HG03175 (cell line): ENCODE data around the gene HEATR3.
"Not testable (repeated sequence)": the region's sequence is repeated elsewhere in the genome, so short reads cannot be mapped to it uniquely, and the experiment has no call there.

Experiments used
- ATAC-seq: cut with Tn5 transposase; IDR thresholded peaks from one replicate; pipeline ENCODE4 v1.9.1; 2021; ENCODE audit warnings: mild to moderate bottlenecking, moderate library complexity; ENCODE audit not compliant: unreplicated experiment

The HEATR3 gene

GRCh38 chr16:50096791-50097190 is 31.0 kb downstream of the HEATR3 start:
- ATAC-seq = no peak

- no peak for ATAC-seq
Measured at GRCh38 chr16:50099957-50100648, 34.3 kb downstream of the HEATR3 start.

- no peak for ATAC-seq
Measured at GRCh38 chr16:50102051-50102746, 36.4 kb downstream of the HEATR3 start.

GRCh38 chr16:50103764-50104163 is 38.0 kb downstream of the HEATR3 start:
- ATAC-seq = no peak

GRCh38 chr16:50114357-50115129 is 48.8 kb downstream of the HEATR3 start:
- ATAC-seq = no peak

GRCh38 chr16:50120711-50121110 is 54.9 kb downstream of the HEATR3 start:
- no peak for ATAC-seq

GRCh38 chr16:50121278-50121677 is 55.5 kb downstream of the HEATR3 start:
- peak; percentile 61 for ATAC-seq

GRCh38 chr16:50121721-50122445 is 56.1 kb downstream of the HEATR3 start:
- no peak for ATAC-seq

- no peak for ATAC-seq
Measured at GRCh38 chr16:50123417-50123816, 57.6 kb downstream of the HEATR3 start.

GRCh38 chr16:50124769-50125168 is 59.0 kb downstream of the HEATR3 start:
- ATAC-seq = no peak

- ATAC-seq = no peak
Measured at GRCh38 chr16:50126183-50126582, 60.4 kb downstream of the HEATR3 start.

- ATAC-seq = not testable (repeated sequence)
Measured at GRCh38 chr16:50132571-50132970, 66.8 kb downstream of the HEATR3 start.

- ATAC-seq = no peak
Measured at GRCh38 chr16:50133214-50133613, 67.4 kb downstream of the HEATR3 start.

GRCh38 chr16:50136399-50136798 is 70.6 kb downstream of the HEATR3 start:
- ATAC-seq = no peak

GRCh38 chr16:50137268-50137667 is 71.5 kb downstream of the HEATR3 start:
- ATAC-seq = no peak

GRCh38 chr16:50139580-50139979 is 73.8 kb downstream of the HEATR3 start:
- ATAC-seq = no peak

- no peak for ATAC-seq
Measured at GRCh38 chr16:50144211-50144610, 78.4 kb downstream of the HEATR3 start.

- ATAC-seq = no peak
Measured at GRCh38 chr16:50146479-50147435, 81.0 kb downstream of the HEATR3 start.

GRCh38 chr16:50151322-50151721 is 85.6 kb downstream of the HEATR3 start:
- no peak for ATAC-seq

GRCh38 chr16:50151756-50152155 is 86.0 kb downstream of the HEATR3 start:
- ATAC-seq = no peak
